CD4-positive, alpha-beta T cell treated with Interleukin-15 for 4 hours (primary cell): ENCODE results near the gene SSH2.

ENCODE experiments used
- DNase-seq: peaks from one replicate; pipeline ENCODE4 v3.0.0-alpha.2; 2020; ENCODE audit warnings: low spot score

The SSH2 gene

GRCh38 chr17:29576214-29577000 is 353.6 kb downstream of the SSH2 start:
- no peak for DNase-seq
